HL-60 (cell line): ENCODE measurements around the gene RITA1.

Experiments used
- DNase-seq, 2 experiments: peaks; one replicate each; pipeline ENCODE4 v3.0.0-alpha.2; 2010 to 2020; ENCODE audit warnings: low read depth in 1 of 2, low spot score in 1 of 2
- H3K27ac ChIP-seq: fragments of 250-450 bp; sonication (Bioruptor Pico); replicated peaks from 2 replicates; pipeline ENCODE4 v1.5.1; 2020; ENCODE audit warnings: mild to moderate bottlenecking, moderate library complexity
- H3K27me3 ChIP-seq: fragments of 250-450 bp; sonication (Bioruptor Pico); 2 replicates; pipeline ENCODE4 v1.5.1; 2021; ENCODE audit warnings: mild to moderate bottlenecking, moderate library complexity; ENCODE audit not compliant: insufficient read depth, poor library complexity, severe bottlenecking
- H3K4me3 ChIP-seq: replicated peaks from 2 replicates; pipeline ENCODE4 v1.5.1; 2011; ENCODE audit warnings: mild to moderate bottlenecking, control low read depth, low read length; ENCODE audit not compliant: insufficient read depth
- CTCF ChIP-seq: IDR thresholded peaks from one replicate; pipeline ENCODE4 v1.5.1; 2011; ENCODE audit warnings: low read length, control low read depth, inconsistent platforms; ENCODE audit not compliant: insufficient read depth
- GABPA ChIP-seq: IDR thresholded peaks from 2 replicates; pipeline ENCODE4 v1.6.1; 2012; ENCODE audit warnings: low read depth
- POLR2AphosphoS5 ChIP-seq: IDR thresholded peaks from 2 replicates; pipeline ENCODE4 v1.6.1; 2012; ENCODE audit warnings: low read depth
- SPI1 ChIP-seq: IDR thresholded peaks from 2 replicates; pipeline ENCODE4 v1.6.1; 2012; ENCODE audit warnings: low read depth, mild to moderate bottlenecking, borderline replicate concordance
- TF ChIP-seq, protein P1 (sequence below): IDR thresholded peaks from 2 replicates; pipeline ENCODE4 v1.6.1; 2012; ENCODE audit warnings: low read depth; ENCODE audit not compliant: insufficient replicate concordance

The RITA1 gene

GRCh38 chr12:113179023-113179422, 6.5 kb upstream of the RITA1 start:
- Histone ChIP-seq H3K27ac (no peak overlapping the region), H3K27me3 (no peaks in the 10 kb centered on the region), H3K4me3 (no peak overlapping the region)
- TF ChIP-seq GABPA, result no peak
- no peak for TF ChIP-seq SPI1
- no peak for TF ChIP-seq CTCF
- no peak for TF ChIP-seq POLR2AphosphoS5
- TF ChIP-seq, protein P1, sequence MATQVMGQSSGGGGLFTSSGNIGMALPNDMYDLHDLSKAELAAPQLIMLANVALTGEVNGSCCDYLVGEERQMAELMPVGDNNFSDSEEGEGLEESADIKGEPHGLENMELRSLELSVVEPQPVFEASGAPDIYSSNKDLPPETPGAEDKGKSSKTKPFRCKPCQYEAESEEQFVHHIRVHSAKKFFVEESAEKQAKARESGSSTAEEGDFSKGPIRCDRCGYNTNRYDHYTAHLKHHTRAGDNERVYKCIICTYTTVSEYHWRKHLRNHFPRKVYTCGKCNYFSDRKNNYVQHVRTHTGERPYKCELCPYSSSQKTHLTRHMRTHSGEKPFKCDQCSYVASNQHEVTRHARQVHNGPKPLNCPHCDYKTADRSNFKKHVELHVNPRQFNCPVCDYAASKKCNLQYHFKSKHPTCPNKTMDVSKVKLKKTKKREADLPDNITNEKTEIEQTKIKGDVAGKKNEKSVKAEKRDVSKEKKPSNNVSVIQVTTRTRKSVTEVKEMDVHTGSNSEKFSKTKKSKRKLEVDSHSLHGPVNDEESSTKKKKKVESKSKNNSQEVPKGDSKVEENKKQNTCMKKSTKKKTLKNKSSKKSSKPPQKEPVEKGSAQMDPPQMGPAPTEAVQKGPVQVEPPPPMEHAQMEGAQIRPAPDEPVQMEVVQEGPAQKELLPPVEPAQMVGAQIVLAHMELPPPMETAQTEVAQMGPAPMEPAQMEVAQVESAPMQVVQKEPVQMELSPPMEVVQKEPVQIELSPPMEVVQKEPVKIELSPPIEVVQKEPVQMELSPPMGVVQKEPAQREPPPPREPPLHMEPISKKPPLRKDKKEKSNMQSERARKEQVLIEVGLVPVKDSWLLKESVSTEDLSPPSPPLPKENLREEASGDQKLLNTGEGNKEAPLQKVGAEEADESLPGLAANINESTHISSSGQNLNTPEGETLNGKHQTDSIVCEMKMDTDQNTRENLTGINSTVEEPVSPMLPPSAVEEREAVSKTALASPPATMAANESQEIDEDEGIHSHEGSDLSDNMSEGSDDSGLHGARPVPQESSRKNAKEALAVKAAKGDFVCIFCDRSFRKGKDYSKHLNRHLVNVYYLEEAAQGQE, result no peak
- DNase-seq, result no peak

- no peak overlapping the region for H3K4me3 ChIP-seq
- H3K27me3 ChIP-seq, result no peaks in the 10 kb centered on the region
- no peak overlapping the region for H3K27ac ChIP-seq
- TF ChIP-seq CTCF, result no peak
- no peak for DNase-seq
Measured at GRCh38 chr12:113180333-113180732, 5.2 kb upstream of the RITA1 start.

- no peak for DNase-seq
- H3K4me3 ChIP-seq, result no peak overlapping the region
- no peaks in the 10 kb centered on the region for H3K27me3 ChIP-seq
- H3K27ac ChIP-seq, result no peak overlapping the region
- TF ChIP-seq POLR2AphosphoS5 (no peak), GABPA (no peak), CTCF (no peak), SPI1 (no peak)
- TF ChIP-seq, protein P1, result no peak
Measured at GRCh38 chr12:113181975-113182374, 3.5 kb upstream of the RITA1 start.

GRCh38 chr12:113183030-113183589, 2.4 kb upstream of the RITA1 start:
- no peak for DNase-seq
- TF ChIP-seq SPI1 (no peak), GABPA (no peak), CTCF (no peak), POLR2AphosphoS5 (no peak)
- TF ChIP-seq, protein P1, result no peak
- Histone ChIP-seq H3K4me3 (no peak overlapping the region), H3K27ac (no peak overlapping the region), H3K27me3 (no peaks in the 10 kb centered on the region)
